K562 (cell line): ENCODE measurements around the gene MPC1.

ENCODE experiments used
- CREM ChIP-seq: IDR thresholded peaks from 2 replicates; pipeline ENCODE4 v1.6.1; 2014; ENCODE audit warnings: antibody characterized with exemption, low read depth
- ESRRA ChIP-seq: fragments of 450-650 bp; IDR thresholded peaks from 2 replicates; pipeline ENCODE4 v1.6.1; 2014; ENCODE audit warnings: low read depth, mild to moderate bottlenecking, moderate library complexity, borderline replicate concordance
- ZNF24 ChIP-seq: fragments of 450-650 bp; IDR thresholded peaks from 2 replicates; pipeline ENCODE4 v1.6.1; 2016
- ZNF3 ChIP-seq: fragments of 250-450 bp; sonication (Bioruptor Pico); IDR thresholded peaks from 2 replicates; pipeline ENCODE4 v1.5.0; 2021; ENCODE audit warnings: mild to moderate bottlenecking, moderate library complexity
- ZNF79 ChIP-seq: fragments of 250-450 bp; sonication (Bioruptor Pico); IDR thresholded peaks from 2 replicates; pipeline ENCODE4 v1.4.0; 2020; ENCODE audit warnings: low read depth, mild to moderate bottlenecking, moderate library complexity
- TF ChIP-seq, protein P1 (sequence below): sonication (generic); formaldehyde crosslinking; IDR thresholded peaks from 2 replicates; pipeline ENCODE4 v1.8.0; 2023; ENCODE audit warnings: mild to moderate bottlenecking, missing genetic modification reagents

GRCh38 chr6:166360243-166361076 lies 22.3 kb downstream of the MPC1 start:
- TF ChIP-seq, protein P1, sequence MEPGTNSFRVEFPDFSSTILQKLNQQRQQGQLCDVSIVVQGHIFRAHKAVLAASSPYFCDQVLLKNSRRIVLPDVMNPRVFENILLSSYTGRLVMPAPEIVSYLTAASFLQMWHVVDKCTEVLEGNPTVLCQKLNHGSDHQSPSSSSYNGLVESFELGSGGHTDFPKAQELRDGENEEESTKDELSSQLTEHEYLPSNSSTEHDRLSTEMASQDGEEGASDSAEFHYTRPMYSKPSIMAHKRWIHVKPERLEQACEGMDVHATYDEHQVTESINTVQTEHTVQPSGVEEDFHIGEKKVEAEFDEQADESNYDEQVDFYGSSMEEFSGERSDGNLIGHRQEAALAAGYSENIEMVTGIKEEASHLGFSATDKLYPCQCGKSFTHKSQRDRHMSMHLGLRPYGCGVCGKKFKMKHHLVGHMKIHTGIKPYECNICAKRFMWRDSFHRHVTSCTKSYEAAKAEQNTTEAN, result no peak
- TF ChIP-seq ZNF24, result no peak
- TF ChIP-seq ZNF79 (CRISPR knock-in tag), result no peak
- no peak for TF ChIP-seq ESRRA
- TF ChIP-seq CREM, result no peak
- no peak for TF ChIP-seq ZNF3 (CRISPR knock-in tag)
